ENCODE data around the gene ACBD4. TPM values are rescaled to one million over a fixed set of nuclear protein-coding genes. Genes with fewer than 3 reads are reported as not detected.

ACBD4 gene
- total RNA-seq, 1 experiment from 2014 or later: 1.4 TPM

DNA sequence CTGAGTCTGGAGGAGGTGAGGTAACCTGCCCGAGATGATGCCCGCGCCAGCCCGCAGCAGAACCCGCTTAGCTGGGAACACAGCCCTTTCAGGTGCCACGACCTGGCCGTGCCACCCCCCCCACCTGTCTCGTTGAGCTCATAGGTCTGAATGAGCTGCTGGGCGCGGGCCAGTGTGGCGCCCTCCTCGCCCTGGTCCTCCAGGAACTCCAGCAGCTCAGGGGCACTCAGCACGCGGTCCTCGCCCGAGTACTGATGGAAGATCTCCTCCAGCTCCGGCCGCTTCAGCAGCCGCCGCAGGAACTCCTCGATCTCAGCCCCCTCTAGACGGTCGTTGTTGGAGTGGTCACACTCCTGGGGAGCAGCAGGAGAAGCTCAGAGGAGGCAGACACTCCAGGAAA lies 16.8 kb upstream of the ACBD4 start:
- Histone ChIP-seq H3K4me1 (ENCODE audit: insufficient read depth, low read length, poor library complexity, severe bottlenecking) (no peaks in the 10 kb centered on the region), H3K9me3 (ENCODE audit: low read depth, low read length, poor library complexity, severe bottlenecking) (no peaks in the 10 kb centered on the region), H3K27ac (ENCODE audit: low read depth, low read length, poor library complexity, severe bottlenecking) (no peak overlapping the region), H3K27me3 (replicated peaks; ENCODE audit: insufficient read depth, low read depth, low read length, poor library complexity) (no peaks in the 10 kb centered on the region), H3K4me3 (ENCODE audit: low read depth, low read length, poor library complexity, severe bottlenecking) (no peak overlapping the region), H3K36me3 (ENCODE audit: insufficient read depth, low read length, poor library complexity, severe bottlenecking) (no peaks in the 10 kb centered on the region)
- intact Hi-C loops (cut with micrococcal nuclease; ENCODE audit: unreplicated experiment): no loop called here
- DNase-seq (ENCODE audit: low spot score): no peak
- TF ChIP-seq, protein P1, sequence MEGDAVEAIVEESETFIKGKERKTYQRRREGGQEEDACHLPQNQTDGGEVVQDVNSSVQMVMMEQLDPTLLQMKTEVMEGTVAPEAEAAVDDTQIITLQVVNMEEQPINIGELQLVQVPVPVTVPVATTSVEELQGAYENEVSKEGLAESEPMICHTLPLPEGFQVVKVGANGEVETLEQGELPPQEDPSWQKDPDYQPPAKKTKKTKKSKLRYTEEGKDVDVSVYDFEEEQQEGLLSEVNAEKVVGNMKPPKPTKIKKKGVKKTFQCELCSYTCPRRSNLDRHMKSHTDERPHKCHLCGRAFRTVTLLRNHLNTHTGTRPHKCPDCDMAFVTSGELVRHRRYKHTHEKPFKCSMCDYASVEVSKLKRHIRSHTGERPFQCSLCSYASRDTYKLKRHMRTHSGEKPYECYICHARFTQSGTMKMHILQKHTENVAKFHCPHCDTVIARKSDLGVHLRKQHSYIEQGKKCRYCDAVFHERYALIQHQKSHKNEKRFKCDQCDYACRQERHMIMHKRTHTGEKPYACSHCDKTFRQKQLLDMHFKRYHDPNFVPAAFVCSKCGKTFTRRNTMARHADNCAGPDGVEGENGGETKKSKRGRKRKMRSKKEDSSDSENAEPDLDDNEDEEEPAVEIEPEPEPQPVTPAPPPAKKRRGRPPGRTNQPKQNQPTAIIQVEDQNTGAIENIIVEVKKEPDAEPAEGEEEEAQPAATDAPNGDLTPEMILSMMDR (conservative IDR thresholded peaks at IDR 0.05; ENCODE audit: low read depth, low read length): no peak
- no peak for TF ChIP-seq EZH2 (IDR thresholded peaks at IDR 0.05; ENCODE audit: borderline replicate concordance, low read depth, low read length, poor library complexity, severe bottlenecking)
- ChIA-PET CTCF (no interaction called here), POLR2A (ENCODE audit: low non-redundant PET) (no interaction called here)
- no TSS peak for BruUV-seq (replicated peaks)

DNA sequence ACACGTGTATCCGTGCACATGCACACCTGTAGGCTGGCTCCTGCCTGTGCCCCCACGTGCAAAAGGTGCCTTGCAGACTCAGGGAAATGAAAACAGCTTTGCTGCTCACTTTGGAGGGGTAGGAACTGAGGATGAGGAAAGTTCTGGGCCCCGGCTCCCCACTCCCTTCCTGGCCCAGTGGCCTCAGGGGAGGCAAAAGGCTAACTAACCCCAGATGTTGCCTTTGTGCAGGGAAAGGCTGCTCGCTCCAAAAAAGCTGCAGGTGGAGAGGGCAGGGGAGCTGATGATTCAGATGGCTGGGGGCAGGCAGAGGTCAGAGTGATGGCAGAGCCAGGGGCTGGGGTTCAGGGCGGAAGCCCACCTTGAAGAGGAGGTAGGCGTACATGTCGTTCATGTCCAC lies 15.5 kb upstream of the ACBD4 start:
- H3K4me1 ChIP-seq (ENCODE audit: insufficient read depth, low read length, poor library complexity, severe bottlenecking): no peaks in the 10 kb centered on the region
- no peaks in the 10 kb centered on the region for H3K27me3 ChIP-seq (replicated peaks; ENCODE audit: insufficient read depth, low read depth, low read length, poor library complexity)
- CTCF ChIA-PET: no interaction called here
- no TSS peak for BruUV-seq (replicated peaks)
- intact Hi-C loops (cut with micrococcal nuclease; ENCODE audit: unreplicated experiment): no loop called here
- H3K27ac ChIP-seq (ENCODE audit: low read depth, low read length, poor library complexity, severe bottlenecking): no peak overlapping the region
- H3K9me3 ChIP-seq (ENCODE audit: low read depth, low read length, poor library complexity, severe bottlenecking): no peaks in the 10 kb centered on the region
- H3K4me3 ChIP-seq (ENCODE audit: low read depth, low read length, poor library complexity, severe bottlenecking): no peak overlapping the region
- TF ChIP-seq, protein P1 (conservative IDR thresholded peaks at IDR 0.05; ENCODE audit: low read depth, low read length): no peak
- no peak for TF ChIP-seq EZH2 (IDR thresholded peaks at IDR 0.05; ENCODE audit: borderline replicate concordance, low read depth, low read length, poor library complexity, severe bottlenecking)
- no peaks in the 10 kb centered on the region for H3K36me3 ChIP-seq (ENCODE audit: insufficient read depth, low read length, poor library complexity, severe bottlenecking)
- POLR2A ChIA-PET (ENCODE audit: low non-redundant PET): no interaction called here
- no peak for DNase-seq (ENCODE audit: low spot score)

DNA sequence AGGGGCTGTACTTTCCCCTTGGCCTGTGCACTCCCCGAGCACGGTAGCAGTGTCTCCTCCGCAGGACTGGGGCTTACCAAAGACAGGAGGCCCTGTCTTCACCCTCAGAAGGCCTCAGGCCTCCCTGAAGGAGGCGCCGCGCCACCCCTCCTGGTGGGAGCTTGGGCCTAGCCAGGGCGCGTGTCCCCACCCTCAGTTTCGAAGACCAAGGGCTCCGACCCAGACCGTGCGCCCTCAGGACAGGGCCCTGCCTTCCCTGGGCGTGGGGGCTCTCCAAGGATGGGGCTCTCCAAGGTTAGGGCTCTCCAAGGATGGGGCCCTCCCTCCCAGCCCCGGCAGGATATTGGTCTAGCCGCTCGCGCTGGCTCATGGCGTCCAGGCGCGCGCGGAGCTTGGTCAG lies 14.9 kb upstream of the ACBD4 start:
- CTCF ChIA-PET: no interaction called here

More for the DNA sequence above, 14.9 kb upstream of the ACBD4 start:
- no peaks in the 10 kb centered on the region for H3K27me3 ChIP-seq (replicated peaks; ENCODE audit: insufficient read depth, low read depth, low read length, poor library complexity)
- POLR2A ChIA-PET (ENCODE audit: low non-redundant PET): no interaction called here
- no peaks in the 10 kb centered on the region for H3K4me1 ChIP-seq (ENCODE audit: insufficient read depth, low read length, poor library complexity, severe bottlenecking)
- no peak for TF ChIP-seq EZH2 (IDR thresholded peaks at IDR 0.05; ENCODE audit: borderline replicate concordance, low read depth, low read length, poor library complexity, severe bottlenecking)
- TF ChIP-seq, protein P1 (conservative IDR thresholded peaks at IDR 0.05; ENCODE audit: low read depth, low read length): no peak
- H3K36me3 ChIP-seq (ENCODE audit: insufficient read depth, low read length, poor library complexity, severe bottlenecking): no peaks in the 10 kb centered on the region
- no peak overlapping the region for H3K27ac ChIP-seq (ENCODE audit: low read depth, low read length, poor library complexity, severe bottlenecking)
- intact Hi-C loops (cut with micrococcal nuclease; ENCODE audit: unreplicated experiment): no loop called here
- H3K4me3 ChIP-seq (ENCODE audit: low read depth, low read length, poor library complexity, severe bottlenecking): no peak overlapping the region
- BruUV-seq (replicated peaks): no TSS peak
- no peak for DNase-seq (ENCODE audit: low spot score)
- H3K9me3 ChIP-seq (ENCODE audit: low read depth, low read length, poor library complexity, severe bottlenecking): no peaks in the 10 kb centered on the region
